C1 segment of cervical spinal cord (tissue), 14 donors: ENCODE data around the gene U2SURP.
"Not testable (repeated sequence)": the region's sequence is repeated elsewhere in the genome, so short reads cannot be mapped to it uniquely, and the experiment has no call there.

Source experiments
- DNase-seq, 14 donors: peaks; one replicate each; lab custom pipeline; 2025; lab: John Stamatoyannopoulos, UW

U2SURP gene

DNA sequence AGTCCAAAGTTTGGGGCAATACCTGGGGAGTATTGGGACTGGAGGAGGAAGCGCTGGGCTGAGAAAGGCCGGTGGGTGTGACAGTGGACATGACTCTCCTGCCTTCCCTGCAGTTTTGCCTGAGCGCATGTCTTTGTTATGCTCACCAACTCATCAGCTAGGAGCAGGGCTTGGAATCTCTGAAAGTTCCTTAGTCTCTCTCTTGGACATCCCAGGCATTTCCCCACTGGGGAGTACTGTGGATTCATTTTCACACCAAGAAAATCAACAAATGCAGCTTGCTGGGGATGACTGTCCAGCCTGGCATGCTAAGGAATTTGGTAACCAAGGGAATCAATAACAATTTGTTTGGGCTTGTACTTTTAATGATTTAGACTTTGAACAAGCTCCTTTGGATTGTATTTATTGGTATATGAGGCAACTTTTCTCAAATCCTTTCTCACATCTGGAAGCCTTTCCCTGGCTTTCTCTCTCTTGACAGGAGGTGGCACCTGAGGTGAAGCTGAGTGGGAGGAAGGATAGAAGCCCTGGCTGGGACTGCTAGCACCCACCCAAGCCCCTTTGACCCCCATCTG lies 69.7 kb downstream of the U2SURP start:
- DNase-seq, result no peak

DNA sequence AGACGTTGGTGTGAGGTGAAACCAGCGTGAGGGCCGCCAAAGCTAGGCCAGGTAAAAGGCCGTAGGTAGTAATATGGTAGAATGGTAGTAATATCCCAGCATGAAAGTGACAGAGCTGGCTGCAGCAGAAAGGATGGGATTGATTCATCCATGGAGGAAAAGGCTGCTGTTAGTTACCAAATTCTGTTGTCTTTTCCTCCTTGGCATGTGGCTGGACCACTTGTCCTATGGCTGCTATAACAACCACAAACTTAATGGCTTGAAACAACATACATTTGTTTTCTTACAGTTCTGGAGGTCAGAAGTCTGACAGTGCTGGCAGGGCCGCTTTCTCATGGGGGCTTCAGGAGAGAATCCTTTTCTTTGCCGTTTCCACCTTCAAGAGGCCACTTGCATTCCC lies 70.4 kb downstream of the U2SURP start:
- DNase-seq, result no peak

DNA sequence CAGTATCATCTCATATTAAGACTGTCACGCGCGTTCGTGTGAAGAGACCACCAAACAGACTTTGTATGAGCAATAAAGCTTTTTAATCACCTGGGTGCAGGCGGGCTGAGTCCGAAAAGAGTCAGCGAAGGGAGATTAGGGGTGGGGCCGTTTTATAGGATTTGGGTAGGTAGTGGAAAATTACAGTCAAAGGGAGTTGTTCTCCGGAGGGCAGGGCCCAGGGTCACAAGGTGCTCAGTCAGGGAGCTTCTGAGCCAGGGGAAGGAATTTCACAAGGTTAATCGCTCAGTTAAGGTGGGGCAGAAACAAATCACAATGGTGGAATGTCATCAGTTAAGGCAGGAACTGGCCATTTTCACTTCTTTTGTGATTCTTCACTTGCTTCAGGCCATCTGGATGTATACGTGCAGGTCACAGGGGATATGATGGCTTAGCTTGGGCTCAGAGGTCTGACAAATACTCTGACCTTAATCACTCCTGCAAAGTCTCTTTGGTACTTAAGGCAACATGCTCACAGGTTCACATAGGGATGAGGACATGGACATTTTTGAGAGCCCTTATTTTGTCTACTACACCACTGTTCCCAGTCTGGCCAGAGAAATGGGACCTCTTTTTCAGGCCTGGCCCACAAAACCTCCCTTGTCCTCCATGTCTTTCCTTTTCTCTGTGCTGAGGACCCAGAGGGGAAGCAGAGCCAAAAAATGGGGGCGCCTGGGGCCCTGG lies 71.1 kb downstream of the U2SURP start:
- DNase-seq, result not testable (repeated sequence)

DNA sequence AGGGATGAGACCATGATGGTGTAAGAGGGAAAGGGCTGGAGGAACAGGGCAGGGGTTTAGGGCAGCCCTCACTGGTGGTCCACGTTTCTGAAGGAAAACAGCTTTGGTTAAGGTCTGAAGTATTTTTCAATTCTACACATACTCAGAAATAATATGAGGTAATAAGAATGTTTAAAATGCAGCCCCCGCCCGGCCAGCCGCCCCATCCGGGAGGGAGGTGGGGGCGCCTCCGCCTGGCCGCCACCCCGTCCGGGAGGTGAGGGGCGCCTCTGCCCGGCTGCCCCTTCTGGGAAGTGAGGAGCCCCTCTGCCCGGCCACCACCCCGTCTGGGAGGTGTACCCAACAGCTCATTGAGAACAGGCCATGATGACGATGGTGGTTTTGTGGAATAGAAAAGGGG lies 72.2 kb downstream of the U2SURP start:
- DNase-seq, result not testable (repeated sequence)

DNA sequence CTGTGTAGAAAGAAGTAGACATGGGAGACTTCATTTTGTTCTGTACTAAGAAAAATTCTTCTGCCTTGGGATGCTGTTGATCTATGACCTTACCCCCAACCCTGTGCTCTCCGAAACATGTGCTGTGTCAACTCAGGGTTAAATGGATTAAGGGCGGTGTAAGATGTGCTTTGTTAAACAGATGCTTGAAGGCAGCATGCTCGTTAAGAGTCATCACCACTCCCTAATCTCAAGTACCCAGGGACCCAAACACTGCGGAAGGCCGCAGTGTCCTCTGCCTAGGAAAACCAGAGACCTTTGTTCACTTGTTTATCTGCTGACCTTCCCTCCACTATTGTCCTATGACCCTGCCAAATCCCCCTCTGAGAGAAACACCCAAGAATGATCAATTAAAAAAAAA lies 72.6 kb downstream of the U2SURP start:
- not testable (repeated sequence) for DNase-seq

DNA sequence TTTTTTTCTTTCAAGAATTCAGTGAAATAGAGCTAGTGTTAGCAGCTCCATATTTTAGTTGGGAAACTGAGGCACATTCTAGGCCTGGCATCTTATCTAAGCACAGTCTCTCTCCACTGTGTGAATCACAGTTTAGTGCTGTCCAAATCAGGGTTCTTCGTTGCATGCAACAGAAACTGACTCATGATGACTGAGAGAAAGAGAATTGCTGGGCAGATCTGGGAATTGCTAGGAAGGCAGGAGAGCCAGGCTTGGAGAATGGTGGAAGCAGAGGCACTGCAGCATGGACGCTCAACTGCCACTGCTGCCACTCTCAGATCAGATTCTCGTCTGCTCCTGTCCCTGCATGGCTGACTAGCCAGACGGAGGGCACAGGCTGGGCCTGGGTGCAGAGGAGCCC lies 77.5 kb downstream of the U2SURP start:
- no peak for DNase-seq

DNA sequence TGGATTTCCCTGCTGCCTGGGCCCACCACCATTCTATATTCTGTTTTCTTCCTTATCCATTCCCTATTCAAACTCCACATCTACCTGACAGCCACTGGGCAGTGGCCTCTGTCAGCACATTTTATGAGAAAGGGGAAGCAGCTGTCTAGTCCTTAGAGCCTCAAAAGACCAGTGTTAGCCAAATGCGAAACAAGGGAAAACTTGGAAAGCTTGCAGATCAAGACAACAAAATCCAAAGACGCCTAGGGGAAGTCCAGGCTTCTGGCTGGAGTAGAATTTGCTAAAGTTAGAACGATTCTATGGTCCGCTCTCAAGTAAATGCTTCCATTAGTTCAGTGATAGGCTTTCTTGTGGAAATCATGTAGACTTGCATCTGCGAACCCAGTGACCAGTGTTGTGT lies 78.8 kb downstream of the U2SURP start:
- DNase-seq, result no peak

DNA sequence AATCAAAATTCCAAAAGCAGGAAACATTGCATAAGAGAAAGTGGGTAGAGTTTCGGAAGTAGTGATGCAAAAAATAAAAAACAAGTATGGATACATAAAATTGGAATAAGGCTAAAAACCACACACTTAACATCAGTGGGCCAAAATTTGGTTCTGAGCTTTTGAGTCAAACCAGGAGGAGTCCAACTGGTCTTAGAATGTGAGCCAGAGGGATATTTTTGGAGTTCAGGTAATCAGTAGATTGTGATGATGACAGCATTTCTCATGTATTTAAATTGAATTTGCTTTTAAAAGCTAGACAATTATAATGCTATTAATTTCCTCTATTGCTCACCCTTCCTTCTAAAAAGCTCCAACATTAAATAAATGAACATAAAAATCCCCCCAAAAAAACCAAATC lies 80.0 kb downstream of the U2SURP start:
- no peak for DNase-seq

DNA sequence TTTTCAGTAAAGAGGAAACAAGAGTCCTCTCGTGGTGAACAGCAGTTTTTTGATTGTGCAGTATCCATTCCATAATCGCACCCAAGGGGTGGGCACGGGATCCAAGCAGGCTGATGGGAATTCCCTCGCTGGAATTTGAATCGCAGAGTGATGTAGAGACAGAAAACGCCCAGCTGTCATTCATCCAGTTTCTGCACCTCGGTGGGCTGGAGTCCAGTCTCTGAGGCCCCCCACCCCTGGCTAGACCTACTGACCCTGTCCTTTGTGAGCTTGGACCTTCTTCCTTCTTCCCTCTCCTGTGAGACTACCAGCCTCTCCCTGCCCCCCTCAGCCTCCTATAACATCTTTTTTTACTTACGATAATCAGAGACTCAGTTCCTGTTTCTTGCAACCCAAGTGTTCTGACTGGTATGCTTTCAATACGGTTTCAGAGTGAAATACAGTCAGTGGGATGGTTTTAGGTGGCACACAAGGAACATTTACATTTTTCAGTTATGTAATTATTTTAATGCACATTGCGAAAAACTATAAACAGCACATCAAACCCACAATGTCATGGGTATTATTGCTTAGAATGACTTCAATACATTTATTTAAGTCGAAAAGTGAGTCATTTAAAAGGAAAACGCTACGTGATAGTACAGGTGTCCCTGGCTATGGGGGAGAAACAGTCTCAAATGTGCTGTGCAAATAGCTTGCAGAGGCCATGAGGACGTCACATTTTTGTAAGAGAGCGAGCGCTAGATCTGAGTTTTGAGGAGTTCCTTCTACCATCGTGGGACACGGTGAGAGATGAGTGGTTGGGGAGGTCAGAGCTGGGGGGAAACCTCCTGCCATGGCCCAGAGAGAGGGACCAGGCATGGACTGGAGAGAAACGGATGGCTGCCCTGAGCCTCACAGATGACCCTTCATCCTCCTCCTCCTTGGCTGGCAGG lies 80.7 kb downstream of the U2SURP start:
- no peak for DNase-seq

DNA sequence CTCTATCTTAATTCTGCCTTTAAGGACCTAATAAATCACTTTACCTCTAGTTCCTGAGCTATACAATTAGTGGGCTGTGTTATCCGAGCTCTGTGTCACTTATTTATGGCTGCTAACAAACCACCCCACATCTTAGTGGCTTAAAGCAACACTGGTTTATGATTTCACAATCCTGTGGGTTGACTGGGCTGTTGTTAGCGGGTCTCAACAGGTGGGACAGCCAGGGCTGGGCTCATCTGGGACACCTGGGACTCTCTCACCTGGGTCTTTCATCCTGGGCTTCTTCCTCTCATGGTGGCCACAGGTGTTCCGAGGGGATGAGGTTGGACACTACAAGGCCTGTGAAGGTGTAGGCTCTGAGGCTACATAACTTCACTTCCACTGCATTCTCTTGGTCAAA lies 82.4 kb downstream of the U2SURP start:
- no peak for DNase-seq

DNA sequence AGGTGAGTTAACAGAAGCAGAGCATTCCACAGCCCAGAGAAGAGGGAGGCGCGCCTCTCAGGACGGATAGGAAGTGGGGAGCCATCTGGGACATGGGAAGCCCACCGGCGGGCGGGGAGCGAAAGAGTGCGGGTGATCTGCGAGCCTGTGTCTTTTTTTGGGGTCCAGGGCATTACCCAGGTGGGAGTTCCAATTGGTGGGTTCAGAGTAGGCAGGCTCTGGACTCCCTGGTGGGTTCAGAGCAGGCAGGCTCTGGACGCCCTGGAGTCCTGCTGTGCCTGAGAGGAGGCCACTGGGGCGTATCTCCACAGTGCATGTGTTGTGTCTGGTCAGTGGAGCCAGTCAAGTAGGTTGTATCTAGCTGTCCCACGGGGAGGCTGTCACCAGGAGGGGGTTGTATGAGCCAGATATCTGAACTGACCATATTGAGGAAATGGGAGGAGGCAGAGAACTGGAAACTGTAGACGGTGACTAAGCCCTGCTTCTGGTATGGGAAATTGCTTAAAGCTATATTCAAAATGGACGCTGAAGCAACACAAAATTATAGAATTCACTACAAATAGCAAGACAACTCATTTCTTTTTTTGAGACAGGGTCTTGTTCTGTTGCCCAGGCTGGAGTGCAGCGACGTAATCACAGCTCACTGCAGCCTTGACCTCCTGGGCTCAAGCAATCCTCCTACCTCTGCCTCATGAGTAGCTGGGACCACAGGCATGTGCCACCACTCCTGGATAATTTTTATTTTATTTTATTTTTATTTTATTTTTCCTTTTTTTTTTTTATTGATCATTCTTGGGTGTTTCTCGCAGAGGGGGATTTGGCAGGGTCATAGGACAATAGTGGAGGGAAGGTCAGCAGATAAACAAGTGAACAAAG lies 83.7 kb downstream of the U2SURP start:
- no peak for DNase-seq

DNA sequence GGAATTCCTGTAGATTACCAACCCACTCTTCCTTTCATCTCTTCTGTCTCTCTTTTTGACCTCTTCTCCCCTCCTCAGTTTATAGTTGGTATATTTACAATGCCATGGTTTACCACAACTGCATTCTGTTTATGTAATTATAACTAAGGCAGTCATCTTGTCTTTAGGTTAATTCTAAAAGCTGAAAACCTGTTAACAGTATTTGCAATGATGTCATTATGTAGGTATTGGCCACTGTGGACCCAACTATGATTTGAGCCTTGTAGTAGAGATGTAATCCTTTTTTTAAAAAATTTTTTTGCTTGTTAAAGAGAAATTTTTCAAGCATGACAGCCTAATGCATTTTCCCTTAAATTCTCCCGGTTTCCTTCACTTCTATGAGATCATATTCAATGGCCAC lies 87.5 kb downstream of the U2SURP start:
- DNase-seq, result no peak

DNA sequence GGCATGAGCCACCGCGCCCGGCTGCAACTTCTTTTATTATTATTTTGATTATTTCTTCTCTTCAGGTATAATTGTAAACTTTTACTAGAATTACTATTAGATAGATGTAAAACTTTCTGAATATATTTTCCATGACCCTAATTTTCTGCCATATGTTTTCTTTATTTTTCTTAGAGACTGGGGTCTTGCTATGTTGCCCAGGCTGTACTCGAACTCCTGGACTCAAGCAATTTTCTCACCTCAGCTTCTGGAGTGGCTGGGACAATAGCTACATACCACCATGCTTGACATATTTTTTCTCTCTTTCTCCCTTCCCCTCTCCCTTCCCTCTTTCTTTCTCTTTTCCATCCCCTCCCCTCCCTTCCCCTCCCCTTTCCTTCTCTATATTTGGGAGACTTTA lies 88.6 kb downstream of the U2SURP start:
- DNase-seq, result no peak

DNA sequence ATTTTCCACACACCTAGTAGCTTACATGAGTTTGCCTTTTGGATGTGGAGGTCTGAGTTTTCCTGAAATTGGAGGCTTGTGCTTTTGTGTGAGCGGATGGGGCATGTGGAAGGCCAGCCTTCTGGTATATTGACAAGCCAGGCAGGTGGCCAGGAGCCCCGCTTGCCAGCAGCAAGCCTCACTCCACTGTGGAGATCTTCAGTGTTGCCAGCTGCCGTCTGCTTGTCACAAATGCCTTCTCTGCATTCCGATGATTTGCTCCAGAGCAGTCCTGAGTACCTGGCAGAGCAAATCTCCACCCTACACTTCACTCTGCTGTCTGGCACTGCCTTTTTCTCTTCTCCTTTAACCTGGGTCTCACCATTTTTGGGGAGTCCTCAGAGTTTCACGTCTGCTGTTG lies 89.1 kb downstream of the U2SURP start:
- DNase-seq, result peak in 7 of 14 donors; percentile 5 to 25 (median 9)

DNA sequence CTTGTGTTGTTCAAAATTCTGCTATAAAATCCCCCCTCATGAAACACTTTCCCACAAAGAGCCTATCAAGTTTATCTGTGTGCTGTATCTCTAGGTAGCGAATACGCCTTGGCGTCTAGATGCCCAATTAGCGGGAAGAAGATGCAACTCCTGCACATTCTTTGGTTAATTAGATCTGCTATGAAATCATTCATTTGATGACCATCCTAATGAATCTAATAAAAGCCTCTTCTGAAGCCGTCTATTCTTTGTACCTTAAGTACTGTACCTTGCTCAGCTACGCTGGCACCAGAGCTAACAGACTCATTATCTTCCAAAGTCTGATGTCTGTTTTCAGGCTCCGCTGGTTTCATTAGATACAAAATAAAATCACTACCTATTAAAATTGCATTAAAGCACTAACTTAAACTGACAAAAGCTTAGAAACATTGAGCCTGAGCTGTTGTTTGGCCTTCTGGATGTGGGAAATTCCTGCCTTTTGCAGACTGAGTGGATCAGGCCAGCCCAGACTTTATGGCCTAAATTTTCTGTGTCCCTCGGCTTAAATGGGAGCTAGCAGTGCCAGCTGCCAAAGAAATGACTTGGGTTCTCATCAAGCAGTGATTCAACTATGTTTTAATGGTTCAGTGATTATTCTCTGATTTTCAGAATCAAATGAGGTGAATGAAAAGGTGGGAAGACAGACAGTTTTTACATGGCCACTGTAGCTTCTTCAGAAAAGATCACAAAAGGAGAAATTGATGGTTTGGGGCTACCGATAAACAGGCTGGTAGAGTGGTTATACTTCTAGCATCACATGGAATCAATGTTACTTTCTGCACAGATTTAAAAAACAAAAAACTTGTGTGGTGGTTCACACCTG lies 89.8 kb downstream of the U2SURP start:
- DNase-seq, result no peak

DNA sequence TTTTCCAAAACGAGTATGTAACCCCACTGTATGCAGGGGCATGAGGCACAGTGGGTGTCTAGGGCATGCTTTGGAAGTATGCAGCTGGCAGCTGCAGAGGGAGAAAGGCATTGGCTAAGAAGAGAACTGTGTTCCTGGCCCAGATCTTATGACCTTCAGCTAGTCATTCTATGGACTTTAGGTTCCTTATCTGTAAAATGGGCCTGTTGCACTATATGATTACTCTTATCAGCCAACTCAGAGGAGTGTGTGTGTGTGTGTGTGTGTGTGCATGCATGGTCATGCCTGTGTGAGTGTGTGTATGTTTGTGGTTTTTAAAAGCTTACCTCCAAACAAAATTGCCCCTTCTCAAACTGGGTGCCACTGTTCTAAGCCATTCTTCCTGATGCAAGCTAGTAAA lies 90.8 kb downstream of the U2SURP start:
- DNase-seq, result no peak

DNA sequence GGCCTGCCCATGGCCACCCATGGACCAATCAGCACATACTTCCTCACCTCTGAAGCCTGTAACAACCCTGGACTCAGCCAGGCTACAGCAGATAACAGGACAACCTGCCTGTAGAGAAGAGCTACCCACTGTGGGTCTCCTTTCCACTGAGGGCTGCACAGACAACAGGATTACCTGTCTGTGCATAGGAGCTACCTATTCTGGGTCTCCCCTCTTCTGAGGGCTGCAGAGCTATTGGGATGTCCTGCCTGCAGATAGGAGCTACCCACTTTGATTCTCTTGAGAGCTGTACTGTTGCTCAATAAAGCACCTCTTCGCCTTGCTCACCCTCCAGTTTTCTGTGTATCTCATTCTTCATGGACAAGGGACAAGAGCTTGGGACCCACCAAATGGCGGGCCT lies 94.4 kb downstream of the U2SURP start:
- no peak for DNase-seq

DNA sequence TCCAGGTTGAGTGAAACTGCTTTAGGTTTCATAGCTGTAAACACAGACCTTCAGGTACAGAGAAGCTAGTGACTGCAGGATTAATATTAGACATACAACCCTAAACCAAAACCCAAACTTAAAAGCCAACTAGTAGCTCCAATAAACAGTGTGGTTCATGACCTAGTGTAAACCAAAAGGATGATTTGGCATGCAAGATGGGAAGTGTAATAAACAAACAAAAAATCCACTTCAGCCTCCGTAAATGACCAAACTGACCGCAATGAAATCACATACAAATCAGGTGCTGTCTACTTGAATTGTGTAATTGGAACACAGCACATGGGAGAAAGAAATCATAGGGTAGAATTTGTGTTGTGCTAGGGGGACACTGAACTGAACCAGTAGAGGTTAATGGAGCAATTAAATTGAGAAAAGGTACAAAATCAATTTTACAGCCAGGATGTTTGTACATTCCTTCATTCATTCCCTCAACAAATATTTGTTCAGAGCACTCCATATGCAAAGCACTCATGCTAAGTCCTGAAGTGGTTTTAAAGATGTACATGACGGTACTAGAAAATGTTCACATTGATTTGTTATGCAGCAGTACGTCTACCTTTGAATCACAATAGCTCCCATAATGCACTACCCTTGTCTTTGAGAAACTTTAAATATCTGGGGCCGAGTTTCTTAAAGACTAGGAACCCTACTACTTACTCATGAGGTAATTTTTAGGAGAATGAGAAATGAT lies 96.8 kb downstream of the U2SURP start:
- no peak for DNase-seq

DNA sequence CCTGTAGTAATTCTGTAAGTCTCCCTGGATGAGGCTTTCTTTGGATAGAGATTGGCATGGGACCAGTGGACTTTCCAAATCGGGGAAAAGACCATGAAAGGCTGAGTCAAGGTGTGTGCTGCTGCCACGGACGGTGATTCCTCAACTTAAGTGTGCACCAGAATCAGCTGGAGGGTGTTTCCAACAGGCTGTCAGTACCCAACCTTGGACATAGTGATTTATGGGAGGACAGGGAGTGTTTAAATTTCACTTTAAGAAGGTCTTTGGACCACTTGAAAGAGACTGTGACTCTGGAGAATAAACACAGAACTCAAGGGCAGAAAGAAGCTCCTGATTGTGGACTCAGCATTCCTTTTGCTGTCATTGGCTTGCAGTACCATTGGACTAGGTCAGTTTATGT lies 97.8 kb downstream of the U2SURP start:
- DNase-seq, result no peak

DNA sequence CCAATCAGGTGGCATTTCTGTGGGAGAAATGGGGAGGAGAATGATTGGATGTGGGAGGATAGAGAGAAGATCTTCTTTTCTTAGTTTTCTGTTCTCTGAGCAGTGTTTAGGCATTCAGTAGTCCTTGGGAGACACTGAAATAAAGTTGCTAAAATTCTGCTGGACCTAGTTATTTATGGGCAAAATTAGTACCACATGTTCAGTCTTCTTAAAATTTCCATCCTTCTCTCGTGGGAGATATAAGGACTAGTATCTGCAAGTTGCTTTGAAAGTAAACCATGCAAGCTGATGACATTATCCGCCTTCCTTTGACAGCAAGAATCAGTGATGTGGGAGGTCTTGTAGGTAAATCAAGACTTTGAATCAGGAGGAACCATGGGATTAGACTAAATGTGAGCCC lies 98.3 kb downstream of the U2SURP start:
- DNase-seq, result no peak
